Astrocyte (in vitro differentiated cells and primary cell): ENCODE measurements around the gene MCHR1.
"Not testable (repeated sequence)": the region's sequence is repeated elsewhere in the genome, so short reads cannot be mapped to it uniquely, and the experiment has no call there.

Experiments
- EZH2 ChIP-seq: IDR thresholded peaks from 2 replicates; pipeline ENCODE4 v1.6.1; 2012; ENCODE audit warnings: mild to moderate bottlenecking, low read length, inconsistent platforms; ENCODE audit not compliant: insufficient read depth
- TF ChIP-seq, protein P1 (sequence below): IDR thresholded peaks from 2 replicates; pipeline ENCODE4 v1.5.1; 2011; ENCODE audit warnings: low read depth, mild to moderate bottlenecking, inconsistent platforms, low read length, moderate library complexity; ENCODE audit not compliant: insufficient read depth

GRCh38 chr22:40656651-40657050 is 22.6 kb upstream of the MCHR1 start:
- TF ChIP-seq, protein P1, sequence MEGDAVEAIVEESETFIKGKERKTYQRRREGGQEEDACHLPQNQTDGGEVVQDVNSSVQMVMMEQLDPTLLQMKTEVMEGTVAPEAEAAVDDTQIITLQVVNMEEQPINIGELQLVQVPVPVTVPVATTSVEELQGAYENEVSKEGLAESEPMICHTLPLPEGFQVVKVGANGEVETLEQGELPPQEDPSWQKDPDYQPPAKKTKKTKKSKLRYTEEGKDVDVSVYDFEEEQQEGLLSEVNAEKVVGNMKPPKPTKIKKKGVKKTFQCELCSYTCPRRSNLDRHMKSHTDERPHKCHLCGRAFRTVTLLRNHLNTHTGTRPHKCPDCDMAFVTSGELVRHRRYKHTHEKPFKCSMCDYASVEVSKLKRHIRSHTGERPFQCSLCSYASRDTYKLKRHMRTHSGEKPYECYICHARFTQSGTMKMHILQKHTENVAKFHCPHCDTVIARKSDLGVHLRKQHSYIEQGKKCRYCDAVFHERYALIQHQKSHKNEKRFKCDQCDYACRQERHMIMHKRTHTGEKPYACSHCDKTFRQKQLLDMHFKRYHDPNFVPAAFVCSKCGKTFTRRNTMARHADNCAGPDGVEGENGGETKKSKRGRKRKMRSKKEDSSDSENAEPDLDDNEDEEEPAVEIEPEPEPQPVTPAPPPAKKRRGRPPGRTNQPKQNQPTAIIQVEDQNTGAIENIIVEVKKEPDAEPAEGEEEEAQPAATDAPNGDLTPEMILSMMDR, result not testable (repeated sequence)
- TF ChIP-seq EZH2, result not testable (repeated sequence)
